ENCODE results near the gene TBC1D22A.

TBC1D22A gene

GRCh38 chr22:47151490-47151889 is 389.0 kb downstream of the TBC1D22A start:
- no peak overlapping the region for H3K4me3 ChIP-seq (ENCODE audit: low read depth, low read length)

GRCh38 chr22:47152236-47152635 is 389.8 kb downstream of the TBC1D22A start:
- H3K4me3 ChIP-seq (ENCODE audit: low read depth, low read length), result no peak overlapping the region
- TF ChIP-seq CTCF (IDR thresholded peaks at IDR 0.05; ENCODE audit: low read depth, low read length), result no peak

More at GRCh38 chr22:47151490-47151889, 389.0 kb downstream of the TBC1D22A start:
- TF ChIP-seq CTCF (IDR thresholded peaks at IDR 0.05; ENCODE audit: low read depth, low read length), result no peak

GRCh38 chr22:47152938-47153337 is 390.5 kb downstream of the TBC1D22A start:
- TF ChIP-seq CTCF (IDR thresholded peaks at IDR 0.05; ENCODE audit: low read depth, low read length), result no peak
- H3K4me3 ChIP-seq (ENCODE audit: low read depth, low read length), result no peak overlapping the region

GRCh38 chr22:47153854-47154525 is 391.5 kb downstream of the TBC1D22A start:
- no peak for TF ChIP-seq CTCF (IDR thresholded peaks at IDR 0.05; ENCODE audit: low read depth, low read length)
- H3K4me3 ChIP-seq (ENCODE audit: low read depth, low read length), result peak overlapping the region; percentile 40

- TF ChIP-seq CTCF (IDR thresholded peaks at IDR 0.05; ENCODE audit: low read depth, low read length), result no peak
- peak overlapping the region; percentile 40 for H3K4me3 ChIP-seq (ENCODE audit: low read depth, low read length)
These were observed 392.2 kb downstream of the TBC1D22A start for GRCh38 chr22:47154621-47155081.

GRCh38 chr22:47155131-47155885 is 392.9 kb downstream of the TBC1D22A start:
- H3K4me3 ChIP-seq (ENCODE audit: low read depth, low read length), result peak overlapping the region; percentile 40
- no peak for TF ChIP-seq CTCF (IDR thresholded peaks at IDR 0.05; ENCODE audit: low read depth, low read length)

GRCh38 chr22:47155912-47156311 is 393.5 kb downstream of the TBC1D22A start:
- TF ChIP-seq CTCF (IDR thresholded peaks at IDR 0.05; ENCODE audit: low read depth, low read length), result no peak
- H3K4me3 ChIP-seq (ENCODE audit: low read depth, low read length), result no peak overlapping the region

Measured in WI38 (cell line).